HG03439 (cell line): Measurements from ENCODE around the gene PHEX.

Experiments used
- ATAC-seq: cut with Tn5 transposase; IDR thresholded peaks from one replicate; pipeline ENCODE4 v1.9.1; 2021; ENCODE audit warnings: mild to moderate bottlenecking, moderate library complexity; ENCODE audit not compliant: unreplicated experiment

The PHEX gene

GRCh38 chrX:22097012-22097694, 65.0 kb downstream of the PHEX start:
- no peak for ATAC-seq

GRCh38 chrX:22105231-22105630, 73.1 kb downstream of the PHEX start:
- ATAC-seq, result no peak

- ATAC-seq, result no peak
Measured at GRCh38 chrX:22105971-22106370, 73.8 kb downstream of the PHEX start.

GRCh38 chrX:22109442-22109841, 77.3 kb downstream of the PHEX start:
- ATAC-seq, result no peak

GRCh38 chrX:22110729-22111494, 78.8 kb downstream of the PHEX start:
- ATAC-seq, result no peak

- ATAC-seq, result no peak
Measured at GRCh38 chrX:22116605-22117546, 84.8 kb downstream of the PHEX start.

GRCh38 chrX:22117633-22118032, 85.5 kb downstream of the PHEX start:
- ATAC-seq, result no peak

GRCh38 chrX:22118161-22118830, 86.2 kb downstream of the PHEX start:
- no peak for ATAC-seq

- no peak for ATAC-seq
Measured at GRCh38 chrX:22121161-22121560, 89.0 kb downstream of the PHEX start.

GRCh38 chrX:22122510-22122909, 90.4 kb downstream of the PHEX start:
- no peak for ATAC-seq

GRCh38 chrX:22124098-22124497, 92.0 kb downstream of the PHEX start:
- no peak for ATAC-seq

GRCh38 chrX:22125481-22125880, 93.4 kb downstream of the PHEX start:
- ATAC-seq, result no peak

- no peak for ATAC-seq
Measured at GRCh38 chrX:22126327-22126726, 94.2 kb downstream of the PHEX start.

- no peak for ATAC-seq
Measured at GRCh38 chrX:22128961-22129360, 96.8 kb downstream of the PHEX start.

GRCh38 chrX:22134681-22135080, 102.6 kb downstream of the PHEX start:
- no peak for ATAC-seq

GRCh38 chrX:22135171-22135711, 103.1 kb downstream of the PHEX start:
- no peak for ATAC-seq

- no peak for ATAC-seq
Measured at GRCh38 chrX:22135994-22136684, 104.0 kb downstream of the PHEX start.

- no peak for ATAC-seq
Measured at GRCh38 chrX:22136711-22137110, 104.6 kb downstream of the PHEX start.

- no peak for ATAC-seq
Measured at GRCh38 chrX:22139822-22140221, 107.7 kb downstream of the PHEX start.
